HuH-7.5 (cell line): ENCODE data around the gene TSPAN9.

Experiments
- DNase-seq: peaks from one replicate; pipeline ENCODE4 v3.0.0; 2011; ENCODE audit warnings: low spot score

The TSPAN9 gene

DNA sequence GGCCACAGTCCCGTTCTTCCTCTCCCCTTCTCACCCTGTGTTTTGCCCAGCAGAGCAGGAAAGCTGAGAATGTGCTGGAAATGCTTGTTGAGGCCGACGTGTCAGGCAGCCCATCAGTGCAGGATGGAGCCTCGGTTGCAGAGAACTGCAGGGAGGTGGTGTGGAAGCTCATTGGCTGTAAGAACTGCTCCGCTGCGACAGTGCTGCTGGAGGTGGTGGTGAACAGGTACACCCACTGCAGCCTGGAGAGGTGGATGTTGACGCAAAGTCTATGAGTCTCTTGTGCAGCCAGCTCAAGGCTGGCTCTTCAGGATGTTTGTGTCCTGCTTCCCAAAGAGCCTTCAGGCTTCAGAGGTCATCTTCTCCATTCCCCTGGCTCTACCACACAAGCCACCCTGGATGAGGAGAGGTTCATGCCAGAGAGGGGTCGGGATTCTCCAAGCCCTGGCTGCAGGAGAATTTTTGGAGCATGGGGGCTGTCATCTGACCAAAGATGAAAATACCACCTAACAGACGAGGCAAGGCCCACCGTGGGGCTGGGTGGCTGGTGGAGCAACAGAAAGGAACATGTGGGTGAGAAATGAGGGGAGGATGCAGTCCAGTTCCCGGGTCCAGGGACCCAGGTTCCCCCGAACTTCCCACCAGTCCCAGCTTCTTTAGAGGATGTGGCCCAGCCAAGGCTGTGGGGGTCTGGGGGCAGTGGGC is 239.7 kb downstream of the TSPAN9 start:
- DNase-seq, result no peak

DNA sequence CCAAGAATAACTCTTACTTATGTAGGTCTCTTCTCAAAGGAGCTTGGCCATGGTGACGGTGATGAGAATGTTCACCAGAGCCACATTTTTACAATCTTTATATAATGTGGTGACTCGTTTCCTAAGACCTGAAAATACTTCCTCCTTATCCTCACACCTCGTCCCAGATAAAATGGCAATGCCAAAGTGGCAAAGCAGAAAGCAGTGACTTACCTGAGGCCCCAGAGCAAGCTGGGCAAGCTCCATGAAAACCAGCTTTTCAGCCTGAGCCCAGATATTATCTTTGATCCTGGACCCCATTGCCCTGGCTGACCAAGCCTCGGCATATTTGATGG is 240.3 kb downstream of the TSPAN9 start:
- DNase-seq, result no peak

DNA sequence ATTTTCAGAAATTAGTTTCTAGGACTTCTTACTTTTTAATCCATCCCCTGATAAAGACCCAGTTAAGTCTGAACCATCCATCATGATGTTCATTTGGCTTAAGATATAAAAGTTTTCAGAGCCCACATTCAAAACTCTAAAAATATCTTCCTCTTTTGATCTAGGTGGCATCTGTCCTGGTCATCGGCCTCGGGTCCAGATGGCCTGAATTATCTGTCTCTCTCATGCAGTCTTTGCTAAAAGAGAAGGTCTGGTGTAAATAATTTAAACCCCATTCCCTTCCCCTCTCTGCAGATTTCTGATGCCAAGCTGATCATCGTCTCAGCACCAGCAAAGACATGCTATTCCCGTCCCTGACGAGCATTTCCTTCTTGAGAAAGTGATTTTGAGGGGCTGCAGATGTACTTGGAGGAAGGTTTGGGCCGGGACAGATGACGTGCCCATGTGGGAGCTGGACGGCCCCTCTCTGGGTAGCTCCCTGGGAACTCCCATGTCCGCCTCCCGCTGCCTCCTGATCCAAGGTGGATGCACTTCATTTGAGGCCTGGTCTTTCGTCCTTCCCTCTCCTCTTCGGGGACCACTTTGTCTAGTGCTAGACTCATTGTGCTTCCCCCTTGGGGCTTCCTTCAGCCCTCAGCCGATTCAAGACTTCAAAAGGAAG is 240.8 kb downstream of the TSPAN9 start:
- DNase-seq, result no peak

DNA sequence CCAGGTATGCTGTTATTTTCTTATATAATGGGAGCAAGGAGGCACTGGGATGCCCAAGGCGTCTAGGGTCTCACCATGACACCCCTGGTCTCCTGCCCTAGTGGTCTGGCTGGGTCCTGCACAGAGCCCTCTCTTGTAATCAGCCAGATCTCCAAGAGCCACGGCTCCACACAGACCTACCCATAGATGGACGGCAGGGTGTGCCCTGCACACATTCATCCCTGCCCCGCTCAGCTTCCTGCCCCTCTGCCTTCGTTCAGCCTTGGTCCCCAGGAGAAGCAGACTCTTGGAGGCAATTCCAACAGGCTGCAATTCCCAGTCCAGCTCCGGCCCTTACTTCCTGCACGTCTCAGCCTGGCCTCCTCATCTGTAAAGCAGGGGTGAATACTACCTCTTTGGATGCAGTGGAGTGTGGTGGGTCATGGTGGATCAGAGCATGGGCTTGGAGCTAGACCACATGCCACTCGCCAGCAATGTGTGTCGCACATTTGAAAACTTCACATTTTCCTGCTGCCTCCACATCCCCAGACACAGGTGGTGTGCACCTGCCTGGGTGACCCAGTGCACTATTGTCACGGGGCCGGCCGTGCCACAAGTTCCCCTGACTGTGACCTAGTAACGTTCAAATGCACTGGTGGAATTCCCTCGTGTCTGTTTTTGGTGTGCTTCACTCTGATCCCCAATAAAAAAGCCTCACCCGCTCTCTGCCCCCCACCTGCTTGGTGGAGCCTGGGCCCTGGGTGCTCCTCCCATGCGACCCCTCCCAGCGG is 242.7 kb downstream of the TSPAN9 start:
- no peak for DNase-seq

DNA sequence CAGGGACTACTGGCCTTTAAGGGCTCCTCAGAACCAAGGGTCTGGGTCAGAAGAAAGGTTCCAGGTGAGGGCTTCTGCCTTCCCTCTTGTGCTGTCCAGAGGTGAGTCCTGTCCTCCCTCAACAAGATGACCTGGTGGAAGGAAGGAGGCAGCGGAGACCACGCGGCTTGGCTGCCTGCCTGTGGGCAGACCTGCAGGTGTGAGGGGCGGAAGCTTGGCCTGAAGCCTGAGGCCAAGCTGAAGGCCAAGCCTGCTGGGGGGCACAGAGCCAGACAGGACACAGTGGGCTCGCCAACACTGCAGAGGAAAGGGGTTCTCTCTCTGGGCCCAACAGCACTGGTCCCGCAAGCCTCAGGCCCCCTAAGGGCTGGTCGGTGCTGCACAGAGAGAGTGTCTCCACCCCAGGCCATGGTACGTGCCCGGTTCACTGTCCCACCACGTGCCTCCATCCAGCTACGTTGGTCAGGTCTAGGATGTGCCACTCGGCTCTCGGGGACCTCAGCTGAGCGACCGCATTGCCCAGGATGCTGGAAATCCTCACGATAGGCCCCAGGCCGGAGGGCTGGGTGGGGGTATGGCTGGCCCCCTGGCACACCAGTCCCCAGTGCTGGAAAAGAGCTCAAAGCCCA is 243.8 kb downstream of the TSPAN9 start:
- no peak for DNase-seq

DNA sequence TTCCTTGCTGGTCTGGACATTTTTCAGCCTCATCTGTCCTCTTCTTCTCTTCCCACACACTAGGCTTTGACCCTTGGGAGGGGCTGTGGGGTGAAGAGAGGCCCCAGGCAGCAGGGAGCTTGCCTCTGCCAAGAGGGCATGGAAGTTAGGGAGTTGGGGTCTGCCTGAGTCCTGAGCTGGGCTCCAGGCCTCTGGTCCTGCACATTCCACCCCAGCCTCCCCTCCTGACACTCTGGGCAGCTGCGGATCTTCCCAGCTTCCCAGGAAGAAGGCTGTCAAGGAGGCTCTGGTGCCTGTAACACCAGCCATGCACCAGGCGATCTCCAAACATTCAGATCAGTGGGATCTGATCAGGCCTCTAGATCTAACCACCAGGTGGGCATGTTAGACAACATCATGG is 244.7 kb downstream of the TSPAN9 start:
- DNase-seq, result no peak

DNA sequence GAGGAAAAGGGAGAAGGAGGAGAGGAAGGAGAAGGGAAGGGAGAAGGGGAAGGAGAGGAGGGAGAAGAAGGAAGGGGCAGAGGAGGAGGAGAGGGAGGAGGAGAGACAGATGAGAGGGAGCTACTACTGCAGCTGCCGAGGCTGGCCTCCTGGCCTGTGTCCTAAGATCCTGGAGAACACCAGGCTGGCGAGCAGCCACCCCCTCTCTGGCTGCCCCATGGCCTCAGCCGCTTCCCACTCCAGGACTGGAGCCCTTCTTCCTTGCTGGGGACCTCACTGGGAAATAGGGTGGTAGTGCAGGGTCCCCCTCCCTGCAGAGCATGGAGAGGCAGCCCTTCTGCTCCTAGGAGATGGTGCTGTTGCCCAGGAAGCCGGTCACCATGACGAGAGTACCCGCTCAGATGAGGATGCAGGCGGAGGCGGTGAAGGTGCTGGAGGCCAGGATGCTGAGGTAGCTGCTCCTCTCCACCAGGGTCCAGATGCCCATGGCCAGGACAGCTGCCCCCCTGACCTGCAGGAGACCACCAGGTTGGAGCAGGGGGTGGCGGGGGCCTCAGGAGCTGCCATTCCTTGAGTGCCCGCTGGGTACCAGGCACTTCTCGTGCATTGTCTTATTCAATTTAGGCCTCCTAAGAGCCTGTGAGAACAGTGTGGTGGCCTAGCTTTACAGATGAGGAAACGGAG is 246.0 kb downstream of the TSPAN9 start:
- DNase-seq, result no peak

DNA sequence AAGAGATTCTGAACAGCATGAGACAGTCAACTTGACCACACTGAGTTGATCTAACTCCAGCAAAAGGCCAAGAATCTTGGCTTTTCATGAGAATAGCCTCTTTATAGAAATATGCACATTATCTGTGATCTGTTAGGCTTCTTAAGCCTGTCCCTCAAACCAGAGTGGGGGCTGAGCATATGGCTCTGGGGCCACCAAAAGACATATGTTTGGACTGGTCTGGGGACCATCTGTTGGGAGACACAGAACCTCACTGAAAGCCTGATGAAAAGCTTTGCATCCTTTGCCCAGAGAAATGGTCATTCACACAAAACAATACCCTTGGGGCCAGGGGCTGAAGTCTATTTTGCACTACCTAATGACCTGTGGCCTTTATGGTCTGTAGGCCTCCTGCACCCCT is 248.6 kb downstream of the TSPAN9 start:
- no peak for DNase-seq

DNA sequence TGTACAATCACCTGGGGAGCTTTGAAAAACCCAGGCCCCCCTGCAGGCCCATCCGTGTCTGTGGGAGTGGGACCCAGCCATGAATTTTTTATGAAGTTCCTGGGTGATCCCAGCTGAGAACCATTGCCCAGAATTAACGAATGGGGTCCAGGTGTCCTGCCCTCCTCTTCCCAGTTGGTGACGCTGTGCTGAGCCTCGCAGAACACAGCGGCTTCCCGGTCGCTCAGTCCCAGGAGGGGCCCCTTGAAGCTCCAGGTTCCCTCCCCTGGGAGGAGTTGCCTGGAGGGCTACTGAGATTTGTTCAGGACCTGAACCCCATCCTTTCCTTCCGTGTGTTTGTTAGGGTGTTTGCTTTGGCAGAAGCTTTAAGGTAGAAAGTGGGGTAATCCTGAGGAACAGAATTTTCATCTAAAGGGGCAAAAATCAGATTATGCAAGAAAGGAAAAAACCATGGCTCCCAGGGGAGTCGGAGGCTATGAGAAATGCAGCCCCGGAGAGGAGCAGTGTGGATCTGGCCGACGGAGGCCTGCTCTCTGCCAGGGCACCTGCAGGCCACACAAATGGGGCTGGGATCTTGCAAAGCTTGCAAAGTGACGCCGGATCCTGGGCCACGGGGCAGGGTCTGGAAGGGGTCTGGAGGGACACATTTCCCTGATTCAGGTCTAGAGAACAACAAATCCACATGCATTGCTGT is 249.1 kb downstream of the TSPAN9 start:
- DNase-seq, result no peak

DNA sequence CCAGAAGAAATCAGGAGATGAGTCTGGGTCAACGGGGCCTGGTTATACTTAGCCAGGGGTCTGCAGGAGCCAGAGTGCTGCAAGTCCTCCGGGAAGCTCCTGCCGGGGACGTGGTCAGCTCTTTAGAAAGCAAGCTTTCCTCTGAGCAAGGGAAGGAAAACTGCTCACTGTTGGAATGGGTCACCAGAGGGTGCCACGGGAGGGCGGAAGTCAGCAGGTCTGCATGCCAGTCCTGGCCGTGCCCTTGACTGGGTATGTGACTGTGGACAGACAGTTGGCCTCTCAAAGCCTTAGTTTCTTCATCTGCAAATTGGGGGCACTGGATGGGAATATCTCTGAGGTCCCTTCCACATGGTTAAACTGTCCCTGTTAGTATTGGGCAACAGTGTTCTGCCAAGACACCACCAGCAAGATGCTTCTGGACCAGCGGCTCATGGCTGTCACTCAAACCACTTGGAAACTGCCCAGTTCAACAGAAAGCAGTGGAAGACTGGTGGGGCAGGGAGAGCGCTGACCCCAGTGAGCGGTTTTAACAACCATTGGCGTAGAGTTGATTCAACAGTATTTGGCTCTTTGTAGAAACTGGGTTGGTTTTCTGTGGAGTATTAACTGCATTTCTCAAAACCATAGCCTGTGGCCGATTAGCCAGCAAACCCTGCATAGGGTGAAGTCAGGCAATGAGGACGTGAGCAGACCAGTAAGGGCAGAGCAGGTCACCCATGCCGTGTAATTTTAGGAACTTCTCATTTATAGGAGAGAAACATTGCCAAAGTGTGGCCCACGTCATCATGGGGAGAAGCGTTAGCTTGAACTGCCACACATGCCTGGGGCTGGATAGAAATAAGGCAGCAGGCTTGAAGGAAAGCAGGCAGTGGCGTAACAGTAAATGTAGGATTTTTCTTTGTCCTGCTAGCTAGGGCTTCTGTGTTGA is 249.9 kb downstream of the TSPAN9 start:
- DNase-seq, result no peak

DNA sequence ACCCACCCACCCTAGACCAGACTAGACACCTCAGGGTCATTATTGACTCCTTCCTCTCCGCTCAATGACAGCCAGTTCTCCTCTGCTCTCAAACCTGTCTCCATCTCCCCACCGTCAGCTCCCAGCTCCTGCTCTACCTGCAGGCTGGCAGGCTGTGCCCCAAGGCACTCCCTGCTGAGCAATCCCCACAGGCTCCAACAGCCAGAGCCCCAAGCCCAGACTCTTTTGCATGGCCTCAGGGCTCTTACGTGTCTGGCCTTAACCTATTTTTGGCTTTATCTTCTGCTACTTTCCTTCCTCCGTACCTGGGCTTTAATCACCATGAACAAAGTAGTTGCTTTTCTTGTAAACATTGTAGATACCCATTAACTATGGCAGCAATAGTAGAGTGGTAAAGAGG is 250.9 kb downstream of the TSPAN9 start:
- no peak for DNase-seq

DNA sequence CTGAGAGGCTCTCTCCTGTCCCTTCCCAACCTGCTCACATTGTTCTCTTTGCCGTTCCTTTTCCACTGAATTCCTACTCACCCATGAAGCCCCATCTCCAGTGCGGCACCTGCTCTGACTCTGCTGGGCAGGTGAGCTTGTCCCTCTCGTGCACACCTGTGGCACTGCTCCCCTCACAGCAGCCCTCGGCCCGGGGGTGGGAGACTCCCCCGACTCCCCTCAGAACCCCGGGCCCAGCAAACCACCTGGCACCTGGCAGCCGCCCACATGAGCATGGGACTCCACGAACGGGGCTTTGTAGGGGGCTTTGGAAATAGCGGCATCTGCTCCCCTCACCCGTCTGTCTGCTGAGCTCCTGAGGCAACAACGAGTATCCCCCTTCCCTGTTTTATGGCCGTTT is 251.4 kb downstream of the TSPAN9 start:
- DNase-seq, result no peak

DNA sequence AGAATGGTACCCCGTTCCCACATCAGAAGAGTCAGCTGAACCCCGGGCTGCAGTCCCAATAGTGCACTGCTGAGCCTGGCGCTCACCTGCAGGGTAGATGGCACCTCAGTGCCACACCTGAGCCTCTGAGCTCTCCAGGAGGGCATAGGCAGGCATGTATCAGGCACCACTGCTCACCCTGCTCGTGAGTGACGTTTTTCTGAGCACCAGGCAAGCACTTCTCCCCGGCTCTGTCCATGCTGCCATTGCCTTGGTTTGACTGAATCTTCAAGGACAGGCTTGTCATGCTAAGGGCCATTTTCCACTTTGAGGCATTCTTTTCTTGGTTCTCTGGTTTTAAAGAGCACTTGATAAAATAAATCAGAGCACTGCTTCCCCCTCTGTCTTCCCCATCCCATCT is 252.2 kb downstream of the TSPAN9 start:
- no peak for DNase-seq

DNA sequence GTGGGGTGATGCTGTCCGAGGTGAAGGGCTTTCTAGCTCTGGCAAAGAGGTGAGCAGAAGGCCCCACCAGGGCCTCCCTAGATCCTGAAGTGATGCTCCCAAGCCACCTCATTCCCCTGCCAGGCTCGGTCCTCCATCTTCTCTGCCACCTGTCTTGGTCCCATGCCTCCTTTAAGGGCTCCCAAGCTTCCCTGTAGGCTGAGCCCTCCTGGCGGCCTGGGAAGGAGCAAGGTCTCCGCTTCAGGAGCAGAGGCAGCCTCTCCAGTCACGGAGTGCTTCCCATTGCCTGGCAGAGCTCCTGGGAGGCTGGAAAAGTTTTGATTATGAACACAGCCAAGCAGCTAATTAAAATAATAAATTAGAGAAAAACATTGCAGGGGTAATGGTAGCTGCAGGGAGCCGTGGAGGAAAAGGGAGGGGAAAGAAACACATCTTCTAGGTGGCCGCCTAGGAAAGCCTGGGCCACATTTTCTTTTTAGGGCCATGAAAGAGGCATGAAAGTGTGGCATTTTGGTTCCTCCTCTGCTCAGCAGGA is 253.9 kb downstream of the TSPAN9 start:
- no peak for DNase-seq

DNA sequence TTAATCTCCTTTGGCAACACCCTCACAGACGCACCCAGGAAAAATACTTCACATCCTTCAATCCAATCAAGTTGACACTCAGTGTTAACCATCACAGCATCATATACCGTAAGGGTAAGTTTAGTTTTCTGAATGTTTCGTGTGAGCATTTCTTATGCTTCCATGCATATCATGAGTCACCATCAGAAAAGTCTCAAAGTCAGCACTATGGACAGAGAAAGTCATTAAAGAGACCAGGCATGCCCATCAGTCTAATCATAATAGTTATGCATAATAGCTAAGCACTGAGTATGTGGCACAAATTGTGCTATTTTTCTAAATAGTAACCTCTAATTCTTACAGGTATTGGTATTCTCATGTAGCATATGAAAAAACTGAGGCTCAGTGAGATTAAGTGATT is 255.0 kb downstream of the TSPAN9 start:
- no peak for DNase-seq

DNA sequence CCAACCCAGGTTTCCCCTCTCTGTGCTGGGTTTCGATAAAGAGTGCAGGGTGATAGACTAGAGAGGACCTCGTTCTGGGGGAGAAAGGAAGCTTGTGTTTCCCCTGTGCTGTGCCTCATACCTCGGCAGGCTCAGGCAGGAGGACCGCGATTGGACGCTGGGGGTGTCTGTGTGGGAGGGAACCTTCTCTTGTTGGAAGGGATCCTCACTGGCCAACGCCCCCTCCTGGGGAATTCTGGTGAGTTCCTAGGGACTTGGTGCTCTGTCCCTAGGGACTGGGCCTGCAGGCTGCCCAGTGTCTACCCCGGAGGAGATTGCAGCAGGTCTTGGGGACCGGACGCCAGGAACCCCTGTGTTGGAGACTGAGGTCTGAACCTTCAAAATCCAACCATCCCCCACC is 256.4 kb downstream of the TSPAN9 start:
- DNase-seq, result no peak

DNA sequence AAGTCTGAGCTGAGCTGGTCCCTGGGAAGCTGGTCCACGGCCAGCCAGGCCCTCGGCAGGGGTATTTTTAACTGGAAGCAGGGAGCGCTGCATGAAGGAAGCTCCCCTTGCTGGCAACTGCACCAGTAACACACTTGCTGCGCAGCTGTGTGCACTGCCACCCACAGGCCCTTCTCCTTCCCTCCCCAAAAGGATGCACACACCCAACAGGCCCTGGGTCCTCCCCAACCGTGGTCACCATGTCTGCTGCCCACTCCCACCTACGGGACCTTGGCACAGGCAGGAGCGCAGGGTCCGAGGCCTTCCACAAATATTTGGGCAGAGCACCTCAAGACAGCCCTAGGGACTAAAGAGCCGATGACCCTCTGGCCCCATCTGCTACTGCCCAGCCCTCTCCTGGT is 256.8 kb downstream of the TSPAN9 start:
- DNase-seq, result no peak

DNA sequence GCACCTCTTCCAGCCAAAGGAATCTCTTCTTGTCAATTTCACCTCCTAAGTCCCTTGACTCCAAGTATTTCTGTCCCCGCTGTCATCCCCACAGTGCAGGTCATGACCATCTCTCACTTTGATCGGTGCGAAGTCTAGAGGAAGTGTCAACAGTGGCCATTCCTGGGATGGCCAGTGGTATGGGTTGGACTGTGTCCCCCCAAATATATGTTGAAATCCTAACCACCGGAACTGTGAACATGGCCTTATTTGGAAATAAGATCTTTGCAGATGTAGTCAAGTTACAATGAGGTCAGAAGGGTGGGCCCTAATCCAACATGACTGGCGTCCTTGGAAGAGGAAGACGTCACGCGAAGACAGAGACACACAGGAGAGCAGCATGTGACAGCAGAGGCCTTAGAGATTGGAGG is 257.9 kb downstream of the TSPAN9 start:
- no peak for DNase-seq
